ENCODE data around the gene CLIC4. TPM values are rescaled to one million over a fixed set of nuclear protein-coding genes. Genes with fewer than 3 reads are reported as not detected.

CLIC4 gene
- total and polyA plus RNA-seq, 2 donors (not counting 1 experiment from before 2014, with no cell fraction given) = 28.5 to 123 TPM

- Histone ChIP-seq H3K4me3 (ENCODE audit: control extremely low read depth in 1 of 5, extremely low read depth in 1 of 5, insufficient read depth in 1 of 5, low read depth in 2 of 5, low read length in 4 of 5) (no peak overlapping the region), H3K4me2 (replicated peaks; ENCODE audit: low read depth, low read length, poor library complexity, severe bottlenecking) (no peak overlapping the region), H3K79me2 (ENCODE audit: control insufficient read depth, insufficient read depth, low read length) (no peaks in the 10 kb centered on the region), H3K27me3 (replicated peaks in 1 of 4; ENCODE audit: control extremely low read depth in 1 of 4, control insufficient read depth in 3 of 4, insufficient read depth in 4 of 4, low read length in 3 of 4) (peaks cover 0 to 4% (median 0%) of the 10 kb centered on the region in 4 experiments), H3K9ac (ENCODE audit: low read length) (no peak overlapping the region), H4K20me1 (ENCODE audit: control insufficient read depth, insufficient read depth, low read length, poor library complexity, severe bottlenecking) (no peaks in the 10 kb centered on the region), H3K36me3 (replicated peaks in 1 of 2; ENCODE audit: control extremely low read depth in 1 of 2, control insufficient read depth in 1 of 2, extremely low read depth in 1 of 2, insufficient read depth in 2 of 2, low read length in 1 of 2) (no peaks in the 10 kb centered on the region), H3K9me3 (ENCODE audit: control extremely low read depth in 1 of 3, control insufficient read depth in 2 of 3, insufficient read depth in 1 of 3, low read length in 2 of 3) (no peaks in the 10 kb centered on the region), H3K27ac (ENCODE audit: low read length in 2 of 2) (no peak overlapping the region), H2AFZ (ENCODE audit: insufficient read depth, low read depth, low read length, poor library complexity, severe bottlenecking) (no peak overlapping the region), H3K4me1 (ENCODE audit: control insufficient read depth in 2 of 2, insufficient read depth in 2 of 2, low read length in 2 of 2) (no peaks in the 10 kb centered on the region)
- POLR2A ChIA-PET = no interaction called here
- CTCF ChIA-PET = interaction anchor here (1.1 to 1.3 kb wide), 2 partner anchors 9 to 348 kb away, joined by 3 read pairs; no protein-coding TSS in a partner anchor
- Mint-ChIP-seq H3K4me1 (no peaks in the 10 kb centered on the region), H3K4me3 (no peak overlapping the region), H3K27ac (no peak overlapping the region), H3K27me3 (peaks cover 3% of the 10 kb centered on the region), H3K9me3 (ENCODE audit: insufficient read depth) (no peaks in the 10 kb centered on the region)
- TF ChIP-seq EZH2 (IDR thresholded peaks at IDR 0.05; ENCODE audit: borderline replicate concordance, insufficient read depth, low read depth, low read length, poor library complexity, severe bottlenecking) = no peak
- TF ChIP-seq, protein P1, sequence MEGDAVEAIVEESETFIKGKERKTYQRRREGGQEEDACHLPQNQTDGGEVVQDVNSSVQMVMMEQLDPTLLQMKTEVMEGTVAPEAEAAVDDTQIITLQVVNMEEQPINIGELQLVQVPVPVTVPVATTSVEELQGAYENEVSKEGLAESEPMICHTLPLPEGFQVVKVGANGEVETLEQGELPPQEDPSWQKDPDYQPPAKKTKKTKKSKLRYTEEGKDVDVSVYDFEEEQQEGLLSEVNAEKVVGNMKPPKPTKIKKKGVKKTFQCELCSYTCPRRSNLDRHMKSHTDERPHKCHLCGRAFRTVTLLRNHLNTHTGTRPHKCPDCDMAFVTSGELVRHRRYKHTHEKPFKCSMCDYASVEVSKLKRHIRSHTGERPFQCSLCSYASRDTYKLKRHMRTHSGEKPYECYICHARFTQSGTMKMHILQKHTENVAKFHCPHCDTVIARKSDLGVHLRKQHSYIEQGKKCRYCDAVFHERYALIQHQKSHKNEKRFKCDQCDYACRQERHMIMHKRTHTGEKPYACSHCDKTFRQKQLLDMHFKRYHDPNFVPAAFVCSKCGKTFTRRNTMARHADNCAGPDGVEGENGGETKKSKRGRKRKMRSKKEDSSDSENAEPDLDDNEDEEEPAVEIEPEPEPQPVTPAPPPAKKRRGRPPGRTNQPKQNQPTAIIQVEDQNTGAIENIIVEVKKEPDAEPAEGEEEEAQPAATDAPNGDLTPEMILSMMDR (IDR thresholded peaks at IDR 0.05) = no peak
- WGBS (ENCODE audit: insufficient coverage) = no CpG with 5 or more reads among the region's 1 CpG
- ATAC-seq (ENCODE audit: low read depth) (no peak), DNase-seq (no peak)
- intact Hi-C loops (cut with micrococcal nuclease) = no loop called here
These were observed 113.0 kb downstream of the CLIC4 start for GRCh38 chr1:24858277-24858676.

- H3K36me3 ChIP-seq (replicated peaks in 1 of 2; ENCODE audit: control extremely low read depth in 1 of 2, control insufficient read depth in 1 of 2, extremely low read depth in 1 of 2, insufficient read depth in 2 of 2, low read length in 1 of 2) = no peaks in the 10 kb centered on the region
- Mint-ChIP-seq H3K27me3 (peaks cover 3% of the 10 kb centered on the region), H3K4me1 (peaks cover 2% of the 10 kb centered on the region), H3K4me3 (no peak overlapping the region), H3K9me3 (ENCODE audit: insufficient read depth) (no peaks in the 10 kb centered on the region), H3K27ac (no peak overlapping the region)
- no peak overlapping the region for H3K9ac ChIP-seq (ENCODE audit: low read length)
- DNase-seq = no peak
- TF ChIP-seq, protein P1 (IDR thresholded peaks at IDR 0.05) = no peak
- TF ChIP-seq EZH2 (IDR thresholded peaks at IDR 0.05; ENCODE audit: borderline replicate concordance, insufficient read depth, low read depth, low read length, poor library complexity, severe bottlenecking) = no peak
- intact Hi-C loops (cut with micrococcal nuclease) = no loop called here
- H3K27me3 ChIP-seq (replicated peaks in 1 of 4; ENCODE audit: control extremely low read depth in 1 of 4, control insufficient read depth in 3 of 4, insufficient read depth in 4 of 4, low read length in 3 of 4) = peaks cover 0 to 4% (median 0%) of the 10 kb centered on the region in 4 experiments
- peaks cover 0 to 3% of the 10 kb centered on the region in 2 donors for H3K4me1 ChIP-seq (ENCODE audit: control insufficient read depth in 2 of 2, insufficient read depth in 2 of 2, low read length in 2 of 2)
- no peak overlapping the region for H2AFZ ChIP-seq (ENCODE audit: insufficient read depth, low read depth, low read length, poor library complexity, severe bottlenecking)
- H3K9me3 ChIP-seq (ENCODE audit: control extremely low read depth in 1 of 3, control insufficient read depth in 2 of 3, insufficient read depth in 1 of 3, low read length in 2 of 3) = no peaks in the 10 kb centered on the region
- ATAC-seq (ENCODE audit: low read depth) = no peak
- H3K79me2 ChIP-seq (ENCODE audit: control insufficient read depth, insufficient read depth, low read length) = no peaks in the 10 kb centered on the region
- ChIA-PET POLR2A (no interaction called here), CTCF (interaction anchor here (0.7 to 1.1 kb wide), 3 partner anchors 10 to 358 kb away, joined by 3 read pairs; no protein-coding TSS in a partner anchor)
- no peaks in the 10 kb centered on the region for H4K20me1 ChIP-seq (ENCODE audit: control insufficient read depth, insufficient read depth, low read length, poor library complexity, severe bottlenecking)
- no peak overlapping the region for H3K27ac ChIP-seq (ENCODE audit: low read length in 2 of 2)
- no peak overlapping the region for H3K4me2 ChIP-seq (replicated peaks; ENCODE audit: low read depth, low read length, poor library complexity, severe bottlenecking)
- 89% methylated on average over 5 of the region's 10 CpGs for WGBS (ENCODE audit: insufficient coverage)
- H3K4me3 ChIP-seq (ENCODE audit: control extremely low read depth in 1 of 5, extremely low read depth in 1 of 5, insufficient read depth in 1 of 5, low read depth in 2 of 5, low read length in 4 of 5) = no peak overlapping the region
These were observed 114.1 kb downstream of the CLIC4 start for GRCh38 chr1:24859063-24860010.

Measured in B cell (primary cell).